NCI-H2107 treated with DMSO at 0.1 percent for 48 hours (cell line): Measurements from ENCODE around the gene DACH1.

ENCODE experiments used
- DNase-seq: peaks from one replicate; lab custom pipeline; 2025; ENCODE audit not compliant: unreplicated experiment; lab: John Stamatoyannopoulos, UW

DACH1 gene

GRCh38 chr13:71632206-71632605 is 234.8 kb downstream of the DACH1 start:
- no peak for DNase-seq

GRCh38 chr13:71629167-71629566 is 237.8 kb downstream of the DACH1 start:
- DNase-seq, result no peak

GRCh38 chr13:71626421-71627117 is 240.4 kb downstream of the DACH1 start:
- DNase-seq, result no peak

GRCh38 chr13:71625694-71626093 is 241.3 kb downstream of the DACH1 start:
- DNase-seq, result no peak

GRCh38 chr13:71624653-71625600 is 242.1 kb downstream of the DACH1 start:
- no peak for DNase-seq

- peak; percentile 96 for DNase-seq
Measured at GRCh38 chr13:71621174-71622124, 245.6 kb downstream of the DACH1 start.

GRCh38 chr13:71619096-71619495 is 247.9 kb downstream of the DACH1 start:
- DNase-seq, result no peak

GRCh38 chr13:71618159-71618558 is 248.8 kb downstream of the DACH1 start:
- no peak for DNase-seq

- no peak for DNase-seq
Measured at GRCh38 chr13:71617265-71617664, 249.7 kb downstream of the DACH1 start.

- DNase-seq, result no peak
Measured at GRCh38 chr13:71613066-71613745, 253.8 kb downstream of the DACH1 start.

- no peak for DNase-seq
Measured at GRCh38 chr13:71611292-71611691, 255.7 kb downstream of the DACH1 start.

GRCh38 chr13:71610876-71611275 is 256.1 kb downstream of the DACH1 start:
- DNase-seq, result peak; percentile 85

GRCh38 chr13:71609271-71609670 is 257.7 kb downstream of the DACH1 start:
- no peak for DNase-seq

- DNase-seq, result no peak
Measured at GRCh38 chr13:71607575-71607974, 259.4 kb downstream of the DACH1 start.

- peak; percentile 64 for DNase-seq
Measured at GRCh38 chr13:71606818-71607217, 260.2 kb downstream of the DACH1 start.

- DNase-seq, result peak; percentile 32
Measured at GRCh38 chr13:71605744-71606143, 261.3 kb downstream of the DACH1 start.

GRCh38 chr13:71603255-71603654 is 263.7 kb downstream of the DACH1 start:
- no peak for DNase-seq

- DNase-seq, result no peak
Measured at GRCh38 chr13:71602344-71602743, 264.7 kb downstream of the DACH1 start.

GRCh38 chr13:71597150-71597549 is 269.9 kb downstream of the DACH1 start:
- no peak for DNase-seq

GRCh38 chr13:71596116-71596515 is 270.9 kb downstream of the DACH1 start:
- no peak for DNase-seq
